GM19023 (cell line): ENCODE data around the gene MORF4L2.

Source experiments
- ATAC-seq: cut with Tn5 transposase; IDR thresholded peaks from one replicate; pipeline ENCODE4 v1.9.1; 2021; ENCODE audit warnings: mild to moderate bottlenecking, moderate library complexity; ENCODE audit not compliant: unreplicated experiment

Gene MORF4L2

GRCh38 chrX:103637604-103638338 is 48.7 kb downstream of the MORF4L2 start:
- no peak for ATAC-seq

GRCh38 chrX:103635436-103635835 is 51.1 kb downstream of the MORF4L2 start:
- ATAC-seq = no peak

GRCh38 chrX:103631145-103631544 is 55.4 kb downstream of the MORF4L2 start:
- ATAC-seq = no peak

- no peak for ATAC-seq
These were observed 56.4 kb downstream of the MORF4L2 start for GRCh38 chrX:103630171-103630511.

GRCh38 chrX:103629318-103630170 is 57.0 kb downstream of the MORF4L2 start:
- ATAC-seq = peak; percentile 55

- ATAC-seq = peak; percentile 72
These were observed 57.8 kb downstream of the MORF4L2 start, which contains the start of gene TCEAL1 for GRCh38 chrX:103628386-103629317. Gene TCEAL1, plus strand, starts transcription at chrX:103628975. Its CDS starts 942 bp downstream, at chrX:103629917.

- no peak for ATAC-seq
These were observed 59.6 kb downstream of the MORF4L2 start for GRCh38 chrX:103626855-103627254.
